HG02970 (cell line): ENCODE measurements around the gene CENPI.
"Not testable (repeated sequence)": the region's sequence is repeated elsewhere in the genome, so short reads cannot be mapped to it uniquely, and the experiment has no call there.

ENCODE experiments used
- ATAC-seq: cut with Tn5 transposase; IDR thresholded peaks from one replicate; pipeline ENCODE4 v1.9.1; 2021; ENCODE audit warnings: mild to moderate bottlenecking, moderate library complexity, moderate number of reproducible peaks; ENCODE audit not compliant: unreplicated experiment, low FRiP score

The CENPI gene, protein sequence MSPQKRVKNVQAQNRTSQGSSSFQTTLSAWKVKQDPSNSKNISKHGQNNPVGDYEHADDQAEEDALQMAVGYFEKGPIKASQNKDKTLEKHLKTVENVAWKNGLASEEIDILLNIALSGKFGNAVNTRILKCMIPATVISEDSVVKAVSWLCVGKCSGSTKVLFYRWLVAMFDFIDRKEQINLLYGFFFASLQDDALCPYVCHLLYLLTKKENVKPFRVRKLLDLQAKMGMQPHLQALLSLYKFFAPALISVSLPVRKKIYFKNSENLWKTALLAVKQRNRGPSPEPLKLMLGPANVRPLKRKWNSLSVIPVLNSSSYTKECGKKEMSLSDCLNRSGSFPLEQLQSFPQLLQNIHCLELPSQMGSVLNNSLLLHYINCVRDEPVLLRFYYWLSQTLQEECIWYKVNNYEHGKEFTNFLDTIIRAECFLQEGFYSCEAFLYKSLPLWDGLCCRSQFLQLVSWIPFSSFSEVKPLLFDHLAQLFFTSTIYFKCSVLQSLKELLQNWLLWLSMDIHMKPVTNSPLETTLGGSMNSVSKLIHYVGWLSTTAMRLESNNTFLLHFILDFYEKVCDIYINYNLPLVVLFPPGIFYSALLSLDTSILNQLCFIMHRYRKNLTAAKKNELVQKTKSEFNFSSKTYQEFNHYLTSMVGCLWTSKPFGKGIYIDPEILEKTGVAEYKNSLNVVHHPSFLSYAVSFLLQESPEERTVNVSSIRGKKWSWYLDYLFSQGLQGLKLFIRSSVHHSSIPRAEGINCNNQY

DNA sequence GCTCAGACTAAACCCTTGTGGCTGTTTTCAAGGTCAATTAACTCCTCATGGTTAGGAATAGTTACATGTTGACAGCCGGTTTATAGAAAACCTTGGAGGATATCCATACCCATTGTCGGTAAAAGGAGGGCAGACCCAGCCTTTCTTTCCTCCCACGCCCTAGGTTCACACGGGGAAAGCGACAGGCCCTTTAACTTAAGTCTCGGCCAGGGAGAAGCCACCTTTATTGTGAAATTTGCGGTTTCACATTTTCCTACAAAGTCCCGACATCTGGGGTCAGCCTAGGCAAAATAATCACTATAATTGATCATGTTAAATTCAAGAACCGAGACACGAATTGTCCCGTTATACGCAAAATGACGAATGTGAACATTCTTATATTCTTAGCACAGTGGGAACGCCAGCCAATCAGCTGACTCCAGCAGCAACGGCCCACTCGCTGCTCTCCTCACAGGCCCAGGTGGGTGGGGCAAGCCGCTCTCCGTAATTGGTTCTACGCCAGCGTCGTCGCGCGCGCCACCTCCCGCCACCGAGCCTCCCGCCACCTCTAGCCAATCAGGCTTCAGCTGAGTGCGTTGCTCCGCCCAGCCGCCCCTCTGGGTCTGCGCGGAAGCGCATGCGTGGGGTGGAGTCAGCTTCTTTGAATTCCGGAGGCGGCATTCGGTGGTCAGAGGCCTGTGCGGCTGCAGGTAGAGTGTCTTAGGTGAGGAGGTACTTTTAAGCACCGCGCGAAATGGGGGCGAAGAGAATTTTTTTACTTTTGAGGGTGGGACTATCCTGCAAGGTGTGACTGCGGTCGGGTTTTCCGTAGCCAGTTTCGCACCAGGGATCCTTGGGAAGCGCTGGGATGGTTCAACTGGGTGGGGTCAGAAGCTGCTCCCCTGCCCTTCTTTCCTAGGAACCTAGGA is at the start of gene CENPI:
CENPI (plus strand) TSS at position 659 of the 908 bp plus-strand sequence. CDS start 2,867 bp downstream, outside the sequence.
- ATAC-seq: peak; percentile 99

DNA sequence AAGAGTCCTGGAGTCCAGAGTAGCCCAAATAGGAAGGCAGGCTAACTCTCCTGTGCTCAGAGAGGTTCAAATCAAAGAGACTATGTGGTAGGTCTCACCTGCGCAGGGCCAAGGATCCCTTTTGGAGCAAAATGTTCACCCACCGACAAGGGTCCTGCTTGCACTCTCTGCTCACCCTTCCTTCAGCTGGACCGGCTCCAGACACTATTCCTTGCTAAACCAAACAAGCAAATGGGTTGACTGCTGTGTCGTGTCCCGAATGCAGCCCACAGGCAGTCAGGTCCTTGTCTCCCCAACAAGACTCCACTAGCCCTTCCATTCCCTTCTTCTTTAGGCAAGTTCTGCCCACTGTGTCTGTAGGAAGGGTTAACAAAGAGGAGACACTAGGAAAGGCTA is 46.9 kb upstream of the CENPI start:
- ATAC-seq: no peak

- peak; percentile 85 for ATAC-seq
Measured at GRCh38 chrX:101051549-101052302, 46.3 kb upstream of the CENPI start, which contains the start of gene TRMT2B. TSS of gene TRMT2B (minus strand) at chrX:101052111. CDS start at chrX:101042289, 9,822 bp downstream.

DNA sequence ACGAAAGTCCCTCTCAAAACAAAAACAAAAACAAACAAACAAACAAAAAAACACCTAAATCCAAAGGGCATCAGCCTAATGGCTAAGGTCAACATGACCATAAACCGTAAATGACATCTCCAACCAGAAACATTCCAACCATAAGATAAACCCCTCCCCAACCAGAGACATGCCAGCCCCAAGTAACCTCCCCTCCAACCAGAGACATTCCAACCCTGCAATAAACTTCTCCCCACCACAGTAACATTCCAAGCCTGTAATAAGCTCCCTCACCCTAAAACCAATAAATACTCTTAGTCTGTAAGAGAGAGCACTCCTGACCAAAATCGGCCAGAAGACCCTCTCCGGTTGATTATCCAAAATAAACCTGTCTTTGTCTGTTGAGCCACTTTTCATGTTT is 41.5 kb upstream of the CENPI start:
- not testable (repeated sequence) for ATAC-seq

DNA sequence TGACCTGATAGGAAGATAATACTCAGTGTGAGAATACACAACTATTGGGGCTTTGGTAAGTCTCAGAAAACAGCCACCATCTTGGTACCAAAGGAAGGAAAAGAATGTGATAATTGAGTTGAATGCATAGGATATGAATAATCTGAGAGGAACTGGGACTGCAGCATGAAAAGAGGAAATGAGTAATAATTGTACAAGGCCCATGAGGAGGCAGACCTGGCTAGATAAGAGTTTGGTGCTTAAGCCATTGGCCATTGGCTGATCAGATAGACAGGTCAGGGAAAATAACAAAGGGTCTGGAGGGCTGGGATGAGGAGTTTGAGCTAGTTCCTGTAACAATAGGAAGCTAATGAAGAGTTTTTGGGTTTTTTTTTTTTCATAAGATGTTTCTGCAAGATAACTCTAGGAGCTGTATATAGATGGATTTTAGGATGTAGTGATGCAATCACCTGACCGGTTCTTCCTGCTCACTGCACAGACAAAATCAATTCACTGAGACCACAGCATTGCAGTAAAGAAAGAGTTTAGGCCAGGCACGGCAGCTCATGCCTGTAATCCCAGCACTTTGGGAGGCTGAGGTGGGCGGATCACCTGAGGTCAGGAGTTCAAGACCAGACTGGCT is 40.8 kb upstream of the CENPI start:
- ATAC-seq: no peak

DNA sequence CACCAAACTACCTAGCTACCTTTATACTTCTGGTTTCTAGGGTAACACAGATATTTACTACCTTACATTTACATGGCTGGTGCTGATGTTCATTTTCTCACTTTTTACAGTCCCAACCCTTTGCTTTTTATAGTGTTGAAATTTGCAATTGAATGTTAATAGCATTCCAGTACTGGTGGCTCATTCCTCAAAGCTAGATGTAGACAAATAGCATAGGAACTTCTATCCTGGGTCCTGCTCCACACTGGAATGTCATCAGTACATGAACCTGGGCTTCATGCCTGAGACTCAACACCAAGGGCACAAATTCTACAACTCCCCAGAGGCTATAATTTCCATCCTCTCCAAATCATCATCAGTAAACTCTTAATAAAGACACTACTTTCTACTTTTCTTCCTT is 35.8 kb upstream of the CENPI start:
- no peak for ATAC-seq

DNA sequence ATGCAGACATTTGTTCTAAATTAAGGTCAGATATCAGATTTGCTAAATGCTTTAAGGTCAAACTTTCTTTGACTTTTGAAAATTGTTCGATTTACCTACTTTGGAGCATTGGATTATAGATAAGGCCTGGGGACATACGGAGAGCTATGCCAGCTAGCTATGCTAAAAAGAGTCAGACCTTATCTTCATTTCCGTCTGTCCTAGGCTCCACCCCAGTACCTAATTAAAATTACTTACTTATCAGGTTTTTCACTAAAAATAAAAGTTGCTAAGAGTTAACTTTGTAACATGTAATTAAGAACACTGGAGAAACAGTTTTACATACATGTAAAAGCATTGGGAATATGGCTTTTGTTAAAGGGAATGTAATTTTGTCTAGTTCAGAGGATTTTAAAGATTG is 26.4 kb upstream of the CENPI start:
- no peak for ATAC-seq

- ATAC-seq: no peak
Measured at GRCh38 chrX:101078716-101079598, 19.0 kb upstream of the CENPI start, which contains the start of gene TMEM35A. TSS of gene TMEM35A (plus strand) at chrX:101078879. CDS start at chrX:101079003, 124 bp downstream.

GRCh38 chrX:101079736-101080270 is 18.2 kb upstream of the CENPI start:
- no peak for ATAC-seq

DNA sequence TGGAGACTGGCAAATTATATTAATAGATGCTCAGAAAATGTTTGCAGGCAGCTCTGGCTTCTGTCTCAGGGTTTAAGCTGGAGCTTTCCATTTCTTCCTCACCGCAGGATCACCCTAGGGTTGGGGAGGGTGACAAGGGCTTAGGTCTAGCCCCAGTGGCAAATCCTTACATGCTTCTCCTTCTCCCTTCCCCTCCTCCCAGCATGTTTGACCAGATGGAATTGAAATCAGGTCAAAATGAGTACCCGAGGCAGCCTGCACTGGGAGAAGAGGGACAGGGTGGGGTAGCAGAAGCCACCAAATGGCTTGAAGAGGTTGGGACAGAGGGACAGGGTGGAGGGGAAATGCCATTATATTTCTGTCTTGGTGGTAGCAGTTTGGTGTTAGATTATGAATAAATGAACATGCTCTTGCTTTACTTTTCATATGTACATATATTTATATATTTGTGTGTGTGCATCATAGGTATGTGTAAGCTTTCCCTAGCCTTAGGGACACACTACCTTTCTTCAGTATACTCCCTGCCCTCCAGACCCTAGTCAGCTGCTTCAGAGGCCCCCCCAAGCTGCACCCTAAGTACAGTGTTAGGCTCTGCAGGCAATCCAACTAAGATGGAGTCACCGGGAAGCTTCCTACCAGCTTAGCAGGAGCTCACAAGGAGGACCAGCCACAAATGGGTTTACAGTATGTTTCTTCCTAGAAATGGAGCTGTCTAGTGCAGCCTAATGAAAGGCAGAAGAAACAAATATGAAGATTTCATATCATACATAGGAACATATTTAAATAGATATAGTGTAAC is 17.5 kb upstream of the CENPI start:
- no peak for ATAC-seq

DNA sequence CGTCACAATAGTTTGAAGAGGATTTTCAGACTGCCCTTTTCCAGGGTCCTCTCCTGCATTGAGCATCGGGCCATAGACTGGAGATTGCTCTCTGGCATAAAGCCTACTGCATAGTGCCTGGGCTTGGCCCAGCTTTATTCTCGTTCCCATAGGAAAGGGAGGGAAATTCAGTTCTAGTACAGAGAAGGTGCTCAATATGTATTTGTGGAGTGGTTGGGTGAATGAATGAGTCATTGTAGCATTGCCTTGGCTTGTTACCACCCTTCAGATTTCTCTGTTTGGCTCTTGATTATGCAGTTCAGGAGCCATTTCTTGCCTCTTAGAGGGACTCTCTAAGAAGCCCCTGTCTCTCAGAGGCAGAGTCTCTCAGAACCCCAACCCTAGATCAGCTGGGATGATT is 16.8 kb upstream of the CENPI start:
- ATAC-seq: no peak

GRCh38 chrX:101091817-101092216 is 6.2 kb upstream of the CENPI start:
- ATAC-seq: no peak

GRCh38 chrX:101108284-101108683 is 10.3 kb downstream of the CENPI start:
- ATAC-seq: no peak

DNA sequence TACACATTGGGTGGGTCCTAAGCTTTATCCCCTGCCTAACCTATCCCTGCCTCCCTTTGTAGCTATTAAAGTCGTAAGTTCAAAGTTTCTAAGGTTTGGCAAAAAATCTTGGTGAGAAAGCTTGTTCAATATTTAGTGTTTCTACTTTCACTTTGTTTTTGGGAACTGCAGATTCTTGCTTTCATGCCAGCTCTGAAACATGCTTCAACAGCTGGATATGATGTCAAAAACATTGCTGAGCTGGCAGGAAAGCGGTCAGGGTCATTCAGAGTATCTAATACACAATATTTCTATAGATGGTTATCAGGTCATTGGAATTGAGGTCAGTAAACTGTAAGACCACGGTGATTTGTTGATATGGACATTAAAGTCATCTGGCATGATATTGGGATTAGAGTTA is 19.7 kb downstream of the CENPI start:
- no peak for ATAC-seq

DNA sequence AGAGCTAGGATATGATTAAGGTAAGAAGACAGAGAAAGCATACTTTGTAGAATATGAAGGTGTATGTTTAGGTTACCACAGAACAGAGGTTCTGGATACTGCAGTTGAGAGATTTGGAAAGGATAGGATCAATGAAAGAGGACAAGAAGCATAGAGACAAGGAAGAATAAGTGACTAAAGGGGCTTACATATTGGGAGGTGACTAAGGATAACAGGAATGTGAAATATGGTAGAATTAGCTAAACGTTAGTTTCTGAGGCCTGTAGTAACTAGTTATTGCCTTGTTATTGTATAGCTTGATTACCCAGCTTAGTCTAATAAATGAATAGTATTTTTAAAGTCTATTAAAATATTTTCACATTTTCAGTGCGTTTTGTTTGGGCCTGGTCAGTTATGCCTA is 38.2 kb downstream of the CENPI start:
- no peak for ATAC-seq
